GM19395 (cell line): Measurements from ENCODE around the gene TP53TG5.

Source experiments
- ATAC-seq: cut with Tn5 transposase; IDR thresholded peaks from one replicate; pipeline ENCODE4 v1.9.1; 2021; ENCODE audit warnings: mild to moderate bottlenecking, moderate library complexity; ENCODE audit not compliant: unreplicated experiment

The TP53TG5 gene

DNA sequence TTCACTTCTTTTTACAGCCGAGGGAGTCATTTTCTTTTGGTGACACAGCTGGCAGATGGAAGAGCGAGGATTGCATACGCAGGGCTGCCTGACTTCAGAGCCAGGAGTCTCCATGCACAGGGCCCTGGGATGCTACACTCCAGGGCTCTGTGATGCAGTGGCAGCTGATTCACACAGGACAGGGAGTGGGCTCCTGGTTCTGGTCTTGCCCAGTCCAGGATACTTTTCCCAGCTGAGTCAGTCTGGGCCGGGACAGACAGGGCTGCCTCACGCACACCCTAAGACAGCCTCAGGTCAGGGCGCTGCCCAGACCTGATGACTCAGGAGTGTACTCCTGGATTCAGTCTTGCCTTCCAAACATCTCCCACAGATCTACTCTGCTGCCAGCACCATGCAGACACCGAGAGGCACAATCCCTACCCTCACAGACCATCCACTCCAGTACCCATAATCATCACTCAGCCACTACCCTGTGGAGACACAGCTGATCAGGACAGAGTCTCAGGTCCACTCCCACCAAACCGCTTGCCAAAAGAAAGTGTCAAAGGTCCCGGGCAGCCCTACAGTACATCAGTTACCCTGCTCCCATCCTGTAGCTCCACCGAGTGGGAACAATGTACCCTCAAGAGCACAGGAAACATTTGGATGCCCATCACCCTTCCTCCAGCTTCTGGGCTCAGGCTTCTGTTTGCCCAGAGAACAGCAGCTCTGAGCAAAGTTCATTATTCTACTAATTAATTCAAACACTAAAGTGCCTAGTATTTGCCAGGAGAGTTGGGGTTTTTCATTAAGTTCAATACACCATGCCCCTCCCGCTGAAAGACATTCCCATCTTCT, 41.4 kb downstream of the TP53TG5 start:
- ATAC-seq = no peak

DNA sequence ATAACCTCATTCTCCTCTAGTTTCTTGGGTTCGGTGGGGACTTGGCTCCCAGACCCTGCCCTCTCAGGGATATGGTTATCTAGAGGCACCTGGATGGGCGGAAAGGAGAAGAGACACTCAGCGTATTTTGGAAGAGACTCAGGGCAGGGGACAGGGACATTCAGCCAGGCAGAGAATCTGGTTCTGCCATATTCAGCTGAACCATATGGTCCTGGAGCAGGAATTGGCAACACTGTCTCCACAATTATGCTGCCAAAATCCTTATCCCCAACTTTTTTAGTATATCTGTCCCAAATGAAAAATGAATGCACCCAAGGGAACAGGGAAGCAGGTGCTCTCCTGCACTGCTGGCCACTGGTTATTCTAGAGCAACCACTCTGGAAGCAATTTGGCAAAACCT, 47.6 kb downstream of the TP53TG5 start:
- no peak for ATAC-seq

DNA sequence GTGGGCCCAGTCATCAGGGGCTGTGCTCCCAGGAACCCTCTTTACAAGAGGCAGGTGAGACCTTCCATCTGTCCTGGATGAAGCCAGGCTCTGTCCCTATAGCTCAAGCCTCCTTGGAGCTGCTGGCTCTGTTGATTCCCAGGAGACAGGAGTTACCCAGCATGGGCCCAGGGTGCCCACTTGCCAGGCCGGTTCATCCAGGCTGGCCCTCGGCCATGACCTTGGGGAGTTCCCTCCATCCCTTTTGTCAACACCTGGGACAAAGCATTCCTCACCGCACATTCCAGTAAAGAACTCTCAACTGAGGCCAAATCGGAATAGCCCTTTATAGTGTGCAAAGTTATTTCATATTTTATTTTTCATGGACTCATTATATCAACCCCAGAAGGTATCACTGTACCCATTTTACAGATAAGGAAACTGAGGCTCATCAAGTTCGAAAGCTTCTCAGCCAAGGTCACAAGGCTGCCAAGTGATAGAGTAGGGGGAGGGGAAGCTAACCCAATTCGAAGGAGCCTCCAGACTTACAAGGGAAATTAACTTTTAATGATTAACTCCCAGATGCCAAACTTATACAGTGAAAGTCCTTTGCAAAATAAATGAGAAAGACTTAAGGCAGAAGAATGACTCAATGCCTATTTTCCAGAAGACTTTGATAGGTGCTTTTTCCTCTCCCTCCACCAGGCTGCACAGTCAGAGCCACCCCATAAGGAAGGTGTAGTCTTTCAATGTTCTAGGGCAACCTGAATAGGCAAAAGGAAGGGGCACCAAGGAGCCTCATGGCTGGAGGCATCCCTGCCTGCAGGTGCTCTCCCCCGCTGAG, 48.4 kb downstream of the TP53TG5 start:
- ATAC-seq = no peak

DNA sequence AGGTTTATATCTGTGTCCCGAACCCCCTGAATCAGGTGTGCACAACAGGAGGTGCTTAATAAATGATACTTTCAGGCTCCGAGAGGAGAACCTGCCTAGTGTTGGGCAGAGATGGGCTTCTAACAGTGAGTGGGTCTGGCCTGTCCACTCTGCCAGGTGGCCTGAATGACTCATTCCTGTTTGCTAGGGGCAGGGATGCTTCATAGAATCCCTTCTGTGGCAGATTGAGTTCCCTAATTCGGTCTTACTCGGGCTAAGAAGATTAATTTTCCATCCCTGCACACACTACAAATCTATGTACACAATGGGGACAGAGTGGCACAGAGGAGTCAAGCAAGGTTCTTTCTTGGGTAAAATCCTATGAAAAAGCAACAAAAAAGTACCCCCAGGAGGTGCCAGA, 49.7 kb downstream of the TP53TG5 start:
- ATAC-seq = no peak

DNA sequence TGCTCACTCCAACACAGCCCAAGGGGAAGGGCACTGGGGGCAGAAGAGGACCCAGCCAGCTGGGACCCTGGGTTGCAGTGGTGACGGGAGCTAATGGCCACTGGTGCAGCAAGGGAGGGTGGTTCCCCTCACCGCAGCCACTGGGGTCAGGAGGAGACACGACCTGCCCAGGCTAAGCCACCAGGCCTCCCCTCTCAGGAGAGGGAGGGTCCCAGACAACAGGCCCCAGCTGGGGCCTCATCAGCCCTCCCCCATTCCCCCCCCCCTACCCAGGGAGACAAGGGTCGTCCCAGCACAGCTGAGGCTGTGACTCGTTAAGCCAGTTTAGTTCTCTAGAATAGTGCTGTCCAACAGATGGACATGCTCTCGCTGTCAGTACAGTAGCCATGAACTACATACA, 52.8 kb downstream of the TP53TG5 start:
- ATAC-seq = no peak

DNA sequence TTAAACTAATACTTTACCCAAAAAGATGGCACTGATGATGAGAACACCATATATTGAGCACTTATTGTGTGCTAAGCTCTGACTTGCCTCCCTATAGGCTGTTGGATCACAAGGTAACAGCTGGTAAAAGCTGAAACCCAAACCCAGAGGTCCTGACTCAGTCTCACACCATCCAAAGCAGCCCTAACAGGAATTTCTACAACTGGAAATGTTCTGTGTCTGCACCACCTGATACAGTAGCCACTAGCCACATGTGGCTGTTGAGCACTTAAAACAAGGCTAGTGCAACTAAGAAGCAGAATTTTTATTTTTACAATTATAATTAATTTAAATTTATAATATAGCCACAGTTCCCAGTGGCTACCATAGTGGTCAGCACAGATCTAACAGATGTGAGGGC, 54.4 kb downstream of the TP53TG5 start:
- ATAC-seq = no peak

DNA sequence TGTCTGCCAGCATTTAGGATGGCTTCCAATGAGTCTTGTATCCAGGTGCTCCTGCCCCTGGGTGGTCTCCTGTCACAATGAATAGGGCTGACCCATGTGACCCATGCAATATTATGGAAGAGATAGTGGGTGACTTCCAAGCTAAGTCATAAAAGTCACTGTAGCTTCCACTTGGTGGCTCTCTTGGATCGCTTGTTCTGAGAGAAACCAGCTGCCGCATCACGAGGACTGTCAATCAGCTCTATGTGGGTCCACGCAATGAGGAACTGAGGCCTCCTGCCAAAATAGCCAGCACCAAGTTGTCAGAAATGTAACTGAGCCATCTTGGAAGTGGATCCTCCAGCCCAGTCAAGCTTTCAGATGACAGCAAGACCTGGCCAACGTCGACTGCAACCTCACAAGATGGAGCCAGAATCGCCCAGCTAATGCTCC, 55.2 kb downstream of the TP53TG5 start:
- ATAC-seq = no peak
